Measurements from ENCODE around the gene ZFHX3.

DNA sequence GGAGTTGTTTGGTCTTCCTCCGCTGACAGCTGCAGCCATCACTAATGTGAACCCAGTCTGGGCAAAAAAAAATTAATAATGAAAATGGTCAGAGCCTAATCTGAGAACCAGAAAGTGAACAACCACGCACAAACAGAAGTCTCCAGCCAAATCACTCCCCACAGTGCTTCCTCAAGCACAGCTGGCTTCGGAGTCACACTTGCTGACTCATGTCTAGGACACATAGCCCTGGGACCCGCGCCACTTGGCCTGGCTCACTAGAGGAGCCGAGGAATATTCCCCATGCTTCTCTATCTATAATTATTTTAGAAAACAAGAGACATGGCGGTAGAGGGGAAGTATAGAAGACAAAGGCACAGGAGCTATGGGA, 109.1 kb downstream of the ZFHX3 start:
- TF ChIP-seq, protein P1, sequence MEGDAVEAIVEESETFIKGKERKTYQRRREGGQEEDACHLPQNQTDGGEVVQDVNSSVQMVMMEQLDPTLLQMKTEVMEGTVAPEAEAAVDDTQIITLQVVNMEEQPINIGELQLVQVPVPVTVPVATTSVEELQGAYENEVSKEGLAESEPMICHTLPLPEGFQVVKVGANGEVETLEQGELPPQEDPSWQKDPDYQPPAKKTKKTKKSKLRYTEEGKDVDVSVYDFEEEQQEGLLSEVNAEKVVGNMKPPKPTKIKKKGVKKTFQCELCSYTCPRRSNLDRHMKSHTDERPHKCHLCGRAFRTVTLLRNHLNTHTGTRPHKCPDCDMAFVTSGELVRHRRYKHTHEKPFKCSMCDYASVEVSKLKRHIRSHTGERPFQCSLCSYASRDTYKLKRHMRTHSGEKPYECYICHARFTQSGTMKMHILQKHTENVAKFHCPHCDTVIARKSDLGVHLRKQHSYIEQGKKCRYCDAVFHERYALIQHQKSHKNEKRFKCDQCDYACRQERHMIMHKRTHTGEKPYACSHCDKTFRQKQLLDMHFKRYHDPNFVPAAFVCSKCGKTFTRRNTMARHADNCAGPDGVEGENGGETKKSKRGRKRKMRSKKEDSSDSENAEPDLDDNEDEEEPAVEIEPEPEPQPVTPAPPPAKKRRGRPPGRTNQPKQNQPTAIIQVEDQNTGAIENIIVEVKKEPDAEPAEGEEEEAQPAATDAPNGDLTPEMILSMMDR (IDR thresholded peaks at IDR 0.05), result no peak
- TF ChIP-seq POLR2A (IDR thresholded peaks at IDR 0.05), result no peak

Data from heart left ventricle (tissue), 13 donors.